Stimulated activated CD4-positive, alpha-beta T cell treated with anti-CD3 and anti-CD28 coated beads, Interleukin-1b, Interleukin-23, amount 100 ng/mL, for 24 hours (primary cell): ENCODE data around the gene NT5M.
"Not testable (repeated sequence)": the region's sequence is repeated elsewhere in the genome, so short reads cannot be mapped to it uniquely, and the experiment has no call there.

Experiments used
- DNase-seq, 4 experiments: peaks; one replicate each; pipeline ENCODE4 v3.0.0-alpha.2; 2020; ENCODE audit warnings: low read depth in 4 of 4, low spot score in 1 of 4

NT5M gene

GRCh38 chr17:17301659-17302058 is 1.5 kb upstream of the NT5M start:
- not testable (repeated sequence) for DNase-seq

- DNase-seq = no peak
These were observed 796 bp downstream of the NT5M start for GRCh38 chr17:17303847-17304490.

GRCh38 chr17:17304521-17304985 is 1.4 kb downstream of the NT5M start:
- DNase-seq = no peak

GRCh38 chr17:17305281-17305801 is 2.2 kb downstream of the NT5M start:
- peak in 2 of 4 experiments; percentile 16 to 25 for DNase-seq

- no peak for DNase-seq
These were observed 6.2 kb downstream of the NT5M start for GRCh38 chr17:17309356-17309755.

GRCh38 chr17:17313350-17313991 is 10.3 kb downstream of the NT5M start:
- peak; percentile 34 to 53 (median 50) for DNase-seq

GRCh38 chr17:17314501-17315071 is 11.4 kb downstream of the NT5M start:
- no peak for DNase-seq

- no peak for DNase-seq
These were observed 12.1 kb downstream of the NT5M start for GRCh38 chr17:17315142-17315821.

GRCh38 chr17:17320188-17320910 is 17.2 kb downstream of the NT5M start:
- no peak for DNase-seq

GRCh38 chr17:17320911-17321220 is 17.7 kb downstream of the NT5M start:
- no peak for DNase-seq

GRCh38 chr17:17321356-17322025 is 18.3 kb downstream of the NT5M start:
- no peak for DNase-seq

GRCh38 chr17:17322516-17323510 is 19.6 kb downstream of the NT5M start:
- no peak for DNase-seq

- DNase-seq = no peak
These were observed 21.4 kb downstream of the NT5M start for GRCh38 chr17:17324616-17325015.

- DNase-seq = no peak
These were observed 22.1 kb downstream of the NT5M start for GRCh38 chr17:17325228-17325627.

GRCh38 chr17:17325816-17326215 is 22.6 kb downstream of the NT5M start:
- DNase-seq = no peak

GRCh38 chr17:17326275-17326875 is 23.2 kb downstream of the NT5M start:
- no peak for DNase-seq

- DNase-seq = no peak
These were observed 25.1 kb downstream of the NT5M start for GRCh38 chr17:17328251-17328650.

- no peak for DNase-seq
These were observed 38.3 kb downstream of the NT5M start for GRCh38 chr17:17341452-17341851.
